WTC11 (cell line): ENCODE data around the gene GPR63. TPM values are rescaled to one million over a fixed set of nuclear protein-coding genes. Genes with fewer than 3 reads are reported as not detected.

Experiments used
- ATAC-seq: fragments of 200-7000 bp; cut with Tn5 transposase; 2 replicates; pipeline ENCODE4 v1.10.0; 2021; ENCODE audit warnings: mild to moderate bottlenecking, moderate library complexity
- CTCF ChIA-PET: fragments of 300-600 bp; sonication (Branson Sonifier 250); formaldehyde crosslinking; loops from one replicate; lab custom pipeline; 2021; ENCODE audit warnings: antibody characterized with exemption; lab: Charles Lee
- POLR2A ChIA-PET: fragments of 350-600 bp; sonication (Branson Sonifier 250); formaldehyde crosslinking; loops from one replicate; lab custom pipeline; 2021; ENCODE audit warnings: antibody characterized with exemption; lab: Charles Lee
- DNase-seq: peaks from one replicate; pipeline ENCODE4 v3.0.0; 2021; ENCODE audit warnings: low spot score
- H3K27ac Mint-ChIP-seq: 2 replicates; pipeline ENCODE4 v1.8.0; 2021; ENCODE audit warnings: mixed read lengths
- H3K27me3 Mint-ChIP-seq: 2 replicates; pipeline ENCODE4 v1.8.0; 2021; ENCODE audit warnings: low read depth, mild to moderate bottlenecking, moderate library complexity, mixed read lengths
- H3K36me3 Mint-ChIP-seq: 2 replicates; pipeline ENCODE4 v1.8.0; 2021; ENCODE audit warnings: mixed read lengths
- H3K4me1 Mint-ChIP-seq: 2 replicates; pipeline ENCODE4 v1.8.0; 2022; ENCODE audit warnings: mixed read lengths
- H3K4me3 Mint-ChIP-seq: 2 replicates; pipeline ENCODE4 v1.8.0; 2021; ENCODE audit warnings: mild to moderate bottlenecking, moderate library complexity, mixed read lengths
- H3K9me3 Mint-ChIP-seq: 2 replicates; pipeline ENCODE4 v1.8.0; 2021; ENCODE audit warnings: mixed read lengths
- ATF1 ChIP-seq: sonication (generic); formaldehyde crosslinking; IDR thresholded peaks from 2 replicates; pipeline ENCODE4 v1.8.1; 2023; ENCODE audit warnings: mild to moderate bottlenecking, moderate library complexity, missing genetic modification reagents
- CREB1 ChIP-seq: sonication (generic); formaldehyde crosslinking; IDR thresholded peaks from 2 replicates; pipeline ENCODE4 v1.8.0; 2023; ENCODE audit warnings: mild to moderate bottlenecking, missing genetic modification reagents
- ELF4 ChIP-seq: sonication (generic); formaldehyde crosslinking; IDR thresholded peaks from 2 replicates; pipeline ENCODE4 v1.8.1; 2022; ENCODE audit warnings: low read depth, mild to moderate bottlenecking, moderate library complexity, missing genetic modification reagents
- GABPB1 ChIP-seq: sonication (generic); formaldehyde crosslinking; IDR thresholded peaks from 2 replicates; pipeline ENCODE4 v1.8.1; 2023; ENCODE audit warnings: mild to moderate bottlenecking, missing genetic modification reagents
- GRHL2 ChIP-seq: fragments of 250-450 bp; sonication (Bioruptor Pico); IDR thresholded peaks from 2 replicates; pipeline ENCODE4 v1.8.0; 2022; ENCODE audit warnings: mild to moderate bottlenecking, moderate library complexity; ENCODE audit not compliant: insufficient replicate concordance, severe bottlenecking
- NFE2L1 ChIP-seq: sonication (generic); formaldehyde crosslinking; IDR thresholded peaks from 2 replicates; pipeline ENCODE4 v1.8.1; 2023; ENCODE audit warnings: missing genetic modification reagents
- NR2C2 ChIP-seq: sonication (generic); formaldehyde crosslinking; IDR thresholded peaks from 2 replicates; pipeline ENCODE4 v1.8.0; 2022; ENCODE audit warnings: mild to moderate bottlenecking, missing genetic modification reagents
- NR3C1 ChIP-seq: sonication (generic); formaldehyde crosslinking; conservative IDR thresholded peaks from 2 replicates; pipeline ENCODE4 v1.8.1; 2023; ENCODE audit warnings: low read depth, mild to moderate bottlenecking, missing genetic modification reagents
- PRRX2 ChIP-seq: fragments of 250-450 bp; sonication (Bioruptor Pico); IDR thresholded peaks from 2 replicates; pipeline ENCODE4 v1.8.0; 2021; ENCODE audit warnings: mild to moderate bottlenecking
- SMAD3 ChIP-seq: sonication (generic); formaldehyde crosslinking; IDR thresholded peaks from 2 replicates; pipeline ENCODE4 v1.8.0; 2022; ENCODE audit warnings: missing genetic modification reagents, mild to moderate bottlenecking, borderline replicate concordance
- SMAD4 ChIP-seq: sonication (generic); formaldehyde crosslinking; IDR thresholded peaks from 2 replicates; pipeline ENCODE4 v1.8.0; 2022; ENCODE audit warnings: mild to moderate bottlenecking, missing genetic modification reagents
- SOX15 ChIP-seq: fragments of 250-450 bp; sonication (Bioruptor Pico); IDR thresholded peaks from 2 replicates; pipeline ENCODE4 v1.9.0; 2021; ENCODE audit warnings: mild to moderate bottlenecking
- ZBTB21 ChIP-seq: sonication (generic); formaldehyde crosslinking; IDR thresholded peaks from 2 replicates; pipeline ENCODE4 v1.8.1; 2023; ENCODE audit warnings: mild to moderate bottlenecking, missing genetic modification reagents, borderline replicate concordance
- ZNF263 ChIP-seq: sonication (generic); formaldehyde crosslinking; IDR thresholded peaks from 2 replicates; pipeline ENCODE4 v1.8.1; 2022; ENCODE audit warnings: low read depth, mild to moderate bottlenecking, moderate library complexity, missing genetic modification reagents
- total RNA-seq: library from RNA; stranded (reverse); gene quantifications from 3 replicates; pipeline ENCODE4 v1.2.3, GENCODE V29; 2021
- TF ChIP-seq, protein P1 (sequence below): fragments of 250-450 bp; sonication (Bioruptor Pico); IDR thresholded peaks from 2 replicates; pipeline ENCODE4 v1.8.0; 2021; ENCODE audit warnings: mild to moderate bottlenecking
- TF ChIP-seq, protein P2 (sequence below): fragments of 250-450 bp; sonication (Bioruptor Pico); IDR thresholded peaks from 2 replicates; pipeline ENCODE4 v1.9.0; 2021; ENCODE audit warnings: moderate library complexity, mild to moderate bottlenecking, inconsistent platforms, borderline replicate concordance
- TF ChIP-seq, protein P3 (sequence below): sonication (generic); formaldehyde crosslinking; IDR thresholded peaks from 2 replicates; pipeline ENCODE4 v1.8.1; 2023; ENCODE audit warnings: mild to moderate bottlenecking, missing genetic modification reagents, borderline replicate concordance
- TF ChIP-seq, protein P4 (sequence below): sonication (generic); formaldehyde crosslinking; IDR thresholded peaks from 2 replicates; pipeline ENCODE4 v1.8.1; 2023; ENCODE audit warnings: mild to moderate bottlenecking, missing genetic modification reagents, moderate library complexity
- TF ChIP-seq, protein P5 (sequence below): sonication (generic); formaldehyde crosslinking; IDR thresholded peaks from 2 replicates; pipeline ENCODE4 v1.8.0; 2023; ENCODE audit warnings: mild to moderate bottlenecking, missing genetic modification reagents

The GPR63 gene
- total RNA-seq, 1 experiment from 2014 or later: 7.8 TPM

DNA sequence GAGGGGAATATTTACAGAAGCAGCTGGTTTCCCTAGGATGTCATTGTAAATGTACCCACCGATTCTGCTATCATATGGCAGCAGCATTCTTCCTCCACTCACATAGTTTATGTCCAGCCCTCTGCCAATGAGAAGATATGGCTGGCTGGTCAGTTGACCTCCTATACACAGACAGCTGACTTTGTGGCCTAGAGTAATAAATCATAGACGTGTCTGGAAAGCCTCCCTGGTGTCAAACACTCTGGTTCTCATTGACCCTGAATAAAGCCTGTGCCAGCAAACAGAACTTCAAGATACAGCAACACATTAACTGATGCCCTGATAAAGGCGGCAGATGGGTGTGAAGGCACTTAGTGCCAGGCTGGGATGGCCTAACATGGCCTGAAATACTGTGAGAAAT is 52.6 kb downstream of the GPR63 start (continued):
- TF ChIP-seq, protein P1, sequence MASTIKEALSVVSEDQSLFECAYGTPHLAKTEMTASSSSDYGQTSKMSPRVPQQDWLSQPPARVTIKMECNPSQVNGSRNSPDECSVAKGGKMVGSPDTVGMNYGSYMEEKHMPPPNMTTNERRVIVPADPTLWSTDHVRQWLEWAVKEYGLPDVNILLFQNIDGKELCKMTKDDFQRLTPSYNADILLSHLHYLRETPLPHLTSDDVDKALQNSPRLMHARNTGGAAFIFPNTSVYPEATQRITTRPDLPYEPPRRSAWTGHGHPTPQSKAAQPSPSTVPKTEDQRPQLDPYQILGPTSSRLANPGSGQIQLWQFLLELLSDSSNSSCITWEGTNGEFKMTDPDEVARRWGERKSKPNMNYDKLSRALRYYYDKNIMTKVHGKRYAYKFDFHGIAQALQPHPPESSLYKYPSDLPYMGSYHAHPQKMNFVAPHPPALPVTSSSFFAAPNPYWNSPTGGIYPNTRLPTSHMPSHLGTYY: no peak
- TF ChIP-seq, protein P2, sequence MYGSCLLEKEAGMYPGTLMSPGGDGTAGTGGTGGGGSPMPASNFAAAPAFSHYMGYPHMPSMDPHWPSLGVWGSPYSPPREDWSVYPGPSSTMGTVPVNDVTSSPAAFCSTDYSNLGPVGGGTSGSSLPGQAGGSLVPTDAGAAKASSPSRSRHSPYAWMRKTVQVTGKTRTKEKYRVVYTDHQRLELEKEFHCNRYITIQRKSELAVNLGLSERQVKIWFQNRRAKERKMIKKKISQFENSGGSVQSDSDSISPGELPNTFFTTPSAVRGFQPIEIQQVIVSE (CRISPR knock-in tag): no peak
- TF ChIP-seq ELF4 (CRISPR knock-in tag) (no peak), ATF1 (CRISPR knock-in tag) (no peak), GABPB1 (no peak), PRRX2 (CRISPR knock-in tag) (no peak), ZNF263 (CRISPR knock-in tag) (no peak)

DNA sequence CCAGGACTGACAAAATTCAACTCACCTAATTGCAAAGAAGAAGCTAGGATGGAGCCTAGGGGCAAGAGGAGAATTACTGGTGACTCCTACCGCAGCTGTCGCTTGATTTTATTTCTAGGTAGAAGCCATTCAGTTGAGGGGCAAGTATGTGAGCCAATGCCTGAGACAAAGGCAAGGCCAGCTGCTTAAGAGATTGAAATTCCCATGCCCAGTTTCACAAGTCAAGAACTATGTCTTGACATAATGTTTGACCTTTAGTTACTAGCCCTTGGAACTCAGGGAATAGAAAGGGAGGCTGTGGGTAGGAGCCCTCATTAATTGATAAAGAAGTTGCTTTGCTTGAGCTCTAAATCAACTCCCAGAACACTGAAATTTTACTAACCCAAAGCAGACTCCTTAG is 54.0 kb downstream of the GPR63 start:
- ChIA-PET CTCF (interaction anchor here (0.6 kb wide), 1 partner anchor 273 kb away, joined by 3 read pairs; no protein-coding TSS in a partner anchor), POLR2A (no interaction called here)
- Mint-ChIP-seq H3K27me3 (no peaks in the 10 kb centered on the region; the same call in 1 of the 2 replicates), H3K4me3 (no peak overlapping the region), H3K9me3 (no peaks in the 10 kb centered on the region), H3K27ac (no peak overlapping the region), H3K4me1 (peaks cover 8% of the 10 kb centered on the region), H3K36me3 (no peaks in the 10 kb centered on the region)
- no peak for ATAC-seq
- no peak for DNase-seq
- no peak for TF ChIP-seq SMAD3 (CRISPR knock-in tag)
- TF ChIP-seq NR3C1: no peak
- TF ChIP-seq SOX15 (CRISPR knock-in tag): no peak
- TF ChIP-seq, protein P3, sequence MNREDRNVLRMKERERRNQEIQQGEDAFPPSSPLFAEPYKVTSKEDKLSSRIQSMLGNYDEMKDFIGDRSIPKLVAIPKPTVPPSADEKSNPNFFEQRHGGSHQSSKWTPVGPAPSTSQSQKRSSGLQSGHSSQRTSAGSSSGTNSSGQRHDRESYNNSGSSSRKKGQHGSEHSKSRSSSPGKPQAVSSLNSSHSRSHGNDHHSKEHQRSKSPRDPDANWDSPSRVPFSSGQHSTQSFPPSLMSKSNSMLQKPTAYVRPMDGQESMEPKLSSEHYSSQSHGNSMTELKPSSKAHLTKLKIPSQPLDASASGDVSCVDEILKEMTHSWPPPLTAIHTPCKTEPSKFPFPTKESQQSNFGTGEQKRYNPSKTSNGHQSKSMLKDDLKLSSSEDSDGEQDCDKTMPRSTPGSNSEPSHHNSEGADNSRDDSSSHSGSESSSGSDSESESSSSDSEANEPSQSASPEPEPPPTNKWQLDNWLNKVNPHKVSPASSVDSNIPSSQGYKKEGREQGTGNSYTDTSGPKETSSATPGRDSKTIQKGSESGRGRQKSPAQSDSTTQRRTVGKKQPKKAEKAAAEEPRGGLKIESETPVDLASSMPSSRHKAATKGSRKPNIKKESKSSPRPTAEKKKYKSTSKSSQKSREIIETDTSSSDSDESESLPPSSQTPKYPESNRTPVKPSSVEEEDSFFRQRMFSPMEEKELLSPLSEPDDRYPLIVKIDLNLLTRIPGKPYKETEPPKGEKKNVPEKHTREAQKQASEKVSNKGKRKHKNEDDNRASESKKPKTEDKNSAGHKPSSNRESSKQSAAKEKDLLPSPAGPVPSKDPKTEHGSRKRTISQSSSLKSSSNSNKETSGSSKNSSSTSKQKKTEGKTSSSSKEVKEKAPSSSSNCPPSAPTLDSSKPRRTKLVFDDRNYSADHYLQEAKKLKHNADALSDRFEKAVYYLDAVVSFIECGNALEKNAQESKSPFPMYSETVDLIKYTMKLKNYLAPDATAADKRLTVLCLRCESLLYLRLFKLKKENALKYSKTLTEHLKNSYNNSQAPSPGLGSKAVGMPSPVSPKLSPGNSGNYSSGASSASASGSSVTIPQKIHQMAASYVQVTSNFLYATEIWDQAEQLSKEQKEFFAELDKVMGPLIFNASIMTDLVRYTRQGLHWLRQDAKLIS: no peak
- no peak for TF ChIP-seq CREB1 (CRISPR knock-in tag)
- TF ChIP-seq SMAD4: no peak
- TF ChIP-seq ZBTB21 (CRISPR knock-in tag): no peak
- TF ChIP-seq NR2C2 (CRISPR knock-in tag): no peak
- TF ChIP-seq, protein P4, sequence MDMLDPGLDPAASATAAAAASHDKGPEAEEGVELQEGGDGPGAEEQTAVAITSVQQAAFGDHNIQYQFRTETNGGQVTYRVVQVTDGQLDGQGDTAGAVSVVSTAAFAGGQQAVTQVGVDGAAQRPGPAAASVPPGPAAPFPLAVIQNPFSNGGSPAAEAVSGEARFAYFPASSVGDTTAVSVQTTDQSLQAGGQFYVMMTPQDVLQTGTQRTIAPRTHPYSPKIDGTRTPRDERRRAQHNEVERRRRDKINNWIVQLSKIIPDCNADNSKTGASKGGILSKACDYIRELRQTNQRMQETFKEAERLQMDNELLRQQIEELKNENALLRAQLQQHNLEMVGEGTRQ (CRISPR knock-in tag): no peak
- no peak for TF ChIP-seq GRHL2

DNA sequence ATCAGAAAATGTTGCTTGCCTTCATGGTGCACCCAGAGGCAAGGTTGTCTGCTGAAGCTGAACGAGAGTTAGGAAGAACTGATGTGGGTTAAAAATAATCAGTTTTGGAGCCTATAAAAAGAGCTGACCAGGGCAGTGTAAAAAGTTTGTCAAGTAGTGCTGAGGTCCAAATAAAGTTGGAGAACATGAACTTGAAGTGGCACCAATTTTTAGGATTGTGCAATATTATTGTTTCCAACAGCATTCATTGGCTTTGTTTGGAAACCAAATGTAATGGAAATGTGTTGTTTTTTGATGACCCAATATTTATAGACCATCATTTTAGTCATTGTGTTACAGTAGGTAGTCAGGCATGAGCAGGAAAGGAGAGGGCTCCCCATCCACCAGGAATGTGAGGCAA is 55.7 kb downstream of the GPR63 start:
- Mint-ChIP-seq H3K36me3 (no peaks in the 10 kb centered on the region), H3K4me1 (no peaks in the 10 kb centered on the region), H3K9me3 (no peaks in the 10 kb centered on the region), H3K27me3 (no peaks in the 10 kb centered on the region), H3K4me3 (no peak overlapping the region), H3K27ac (no peak overlapping the region)
- POLR2A ChIA-PET: interaction anchor here (0.6 kb wide), 1 partner anchor 10 kb away, joined by 3 read pairs; no protein-coding TSS in a partner anchor
- CTCF ChIA-PET: no interaction called here
- ATAC-seq (no peak), DNase-seq (no peak)
- no peak for TF ChIP-seq NFE2L1 (CRISPR knock-in tag)
- TF ChIP-seq, protein P5, sequence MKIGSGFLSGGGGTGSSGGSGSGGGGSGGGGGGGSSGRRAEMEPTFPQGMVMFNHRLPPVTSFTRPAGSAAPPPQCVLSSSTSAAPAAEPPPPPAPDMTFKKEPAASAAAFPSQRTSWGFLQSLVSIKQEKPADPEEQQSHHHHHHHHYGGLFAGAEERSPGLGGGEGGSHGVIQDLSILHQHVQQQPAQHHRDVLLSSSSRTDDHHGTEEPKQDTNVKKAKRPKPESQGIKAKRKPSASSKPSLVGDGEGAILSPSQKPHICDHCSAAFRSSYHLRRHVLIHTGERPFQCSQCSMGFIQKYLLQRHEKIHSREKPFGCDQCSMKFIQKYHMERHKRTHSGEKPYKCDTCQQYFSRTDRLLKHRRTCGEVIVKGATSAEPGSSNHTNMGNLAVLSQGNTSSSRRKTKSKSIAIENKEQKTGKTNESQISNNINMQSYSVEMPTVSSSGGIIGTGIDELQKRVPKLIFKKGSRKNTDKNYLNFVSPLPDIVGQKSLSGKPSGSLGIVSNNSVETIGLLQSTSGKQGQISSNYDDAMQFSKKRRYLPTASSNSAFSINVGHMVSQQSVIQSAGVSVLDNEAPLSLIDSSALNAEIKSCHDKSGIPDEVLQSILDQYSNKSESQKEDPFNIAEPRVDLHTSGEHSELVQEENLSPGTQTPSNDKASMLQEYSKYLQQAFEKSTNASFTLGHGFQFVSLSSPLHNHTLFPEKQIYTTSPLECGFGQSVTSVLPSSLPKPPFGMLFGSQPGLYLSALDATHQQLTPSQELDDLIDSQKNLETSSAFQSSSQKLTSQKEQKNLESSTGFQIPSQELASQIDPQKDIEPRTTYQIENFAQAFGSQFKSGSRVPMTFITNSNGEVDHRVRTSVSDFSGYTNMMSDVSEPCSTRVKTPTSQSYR: no peak
- TF ChIP-seq, protein P3: no peak
